HEK293 (cell line): ENCODE data around the gene HRG.

Experiments used
- CTCF ChIA-PET: fragments of 350-600 bp; formaldehyde crosslinking; extraction: SDS; loops from one replicate; lab custom pipeline; 2021; ENCODE audit warnings: antibody characterized with exemption; lab: Yijun Ruan, JAX
- POLR2A ChIA-PET: fragments of 300-600 bp; formaldehyde crosslinking; extraction: SDS; loops from one replicate; lab custom pipeline; 2020; ENCODE audit warnings: antibody characterized with exemption, inconsistent platforms; lab: Yijun Ruan, JAX
- H3K27ac ChIP-seq: fragments of 200-500 bp; sonication (Bioruptor generic); 2 replicates; pipeline ENCODE4 v1.5.1; 2014; ENCODE audit warnings: low read depth, low read length, control low read depth, inconsistent platforms; ENCODE audit errors: extremely low read depth
- H3K36me3 ChIP-seq, 2 experiments: fragments of 200-500 bp in 1 of 2; sonication (Bioruptor generic) in 1 of 2; 1 replicate in 1 of 2; 2 replicates in 1 of 2; pipeline ENCODE4 v1.5.1; 2014 to 2017; ENCODE audit warnings: inconsistent platforms in 2 of 2, low read length in 2 of 2; ENCODE audit not compliant: control insufficient read depth in 2 of 2, insufficient read depth in 1 of 2
- H3K4me1 ChIP-seq: fragments of 200-500 bp; sonication (Bioruptor generic); 2 replicates; pipeline ENCODE4 v1.5.1; 2014; ENCODE audit warnings: mild to moderate bottlenecking, low read length, inconsistent platforms; ENCODE audit not compliant: control insufficient read depth, insufficient read depth
- H3K4me3 ChIP-seq: 2 replicates; pipeline ENCODE4 v1.5.1; 2011; ENCODE audit warnings: low read depth, mild to moderate bottlenecking, control low read depth, low read length, moderate library complexity
- H3K9me3 ChIP-seq: fragments of 200-500 bp; sonication (Bioruptor generic); 2 replicates; pipeline ENCODE4 v1.5.1; 2014; ENCODE audit warnings: low read depth, low read length, inconsistent platforms; ENCODE audit not compliant: control insufficient read depth, insufficient read depth
- MYNN ChIP-seq: fragments of 450-650 bp; formaldehyde crosslinking; IDR thresholded peaks from 2 replicates; pipeline ENCODE4 v1.5.1; 2016; ENCODE audit warnings: missing biosample characterization, missing genetic modification characterization, borderline replicate concordance
- PRDM1 ChIP-seq: fragments of 450-650 bp; formaldehyde crosslinking; IDR thresholded peaks from 2 replicates; pipeline ENCODE4; 2016; ENCODE audit warnings: missing biosample characterization, missing genetic modification characterization
- PRDM4 ChIP-seq: fragments of 450-650 bp; formaldehyde crosslinking; IDR thresholded peaks from 2 replicates; pipeline ENCODE4 v1.5.1; 2017; ENCODE audit warnings: missing biosample characterization, missing genetic modification characterization
- SCRT1 ChIP-seq: fragments of 450-650 bp; formaldehyde crosslinking; IDR thresholded peaks from 2 replicates; pipeline ENCODE4 v1.5.1; 2016; ENCODE audit warnings: missing biosample characterization, missing genetic modification characterization, borderline replicate concordance
- YY1 ChIP-seq: fragments of 450-650 bp; formaldehyde crosslinking; IDR thresholded peaks from 2 replicates; pipeline ENCODE4 v1.5.1; 2018; ENCODE audit warnings: missing biosample characterization, missing genetic modification characterization
- ZBTB21 ChIP-seq: fragments of 450-650 bp; formaldehyde crosslinking; IDR thresholded peaks from 2 replicates; pipeline ENCODE4 v1.5.1; 2017; ENCODE audit warnings: missing biosample characterization, missing genetic modification characterization
- ZIC2 ChIP-seq: fragments of 450-650 bp; formaldehyde crosslinking; IDR thresholded peaks from 2 replicates; pipeline ENCODE4 v1.5.1; 2016; ENCODE audit warnings: missing biosample characterization, missing genetic modification characterization
- ZNF114 ChIP-seq: fragments of 450-650 bp; formaldehyde crosslinking; IDR thresholded peaks from 2 replicates; pipeline ENCODE4 v1.5.0; 2017; ENCODE audit warnings: missing biosample characterization, missing genetic modification characterization
- ZNF133 ChIP-seq: fragments of 450-650 bp; formaldehyde crosslinking; IDR thresholded peaks from 2 replicates; pipeline ENCODE4 v1.5.1; 2016; ENCODE audit warnings: missing biosample characterization, missing genetic modification characterization
- ZNF211 ChIP-seq: fragments of 450-650 bp; formaldehyde crosslinking; IDR thresholded peaks from 2 replicates; pipeline ENCODE4 v1.5.1; 2016; ENCODE audit warnings: low read depth, missing biosample characterization, missing genetic modification characterization
- ZNF248 ChIP-seq: fragments of 450-650 bp; formaldehyde crosslinking; IDR thresholded peaks from 2 replicates; pipeline ENCODE4 v1.5.1; 2017; ENCODE audit warnings: missing biosample characterization, missing genetic modification characterization
- ZNF280C ChIP-seq: fragments of 450-650 bp; formaldehyde crosslinking; IDR thresholded peaks from 2 replicates; pipeline ENCODE4 v1.5.1; 2016; ENCODE audit warnings: missing biosample characterization, missing genetic modification characterization
- ZNF529 ChIP-seq: fragments of 450-650 bp; formaldehyde crosslinking; IDR thresholded peaks from 2 replicates; pipeline ENCODE4 v1.5.1; 2017; ENCODE audit warnings: missing genetic modification characterization, missing biosample characterization; ENCODE audit not compliant: insufficient replicate concordance
- ZNF561 ChIP-seq: fragments of 450-650 bp; IDR thresholded peaks from 2 replicates; pipeline ENCODE4 v1.5.1; 2018; ENCODE audit warnings: missing biosample characterization, missing genetic modification characterization, borderline replicate concordance
- ZNF624 ChIP-seq: fragments of 450-650 bp; formaldehyde crosslinking; IDR thresholded peaks from 2 replicates; pipeline ENCODE4 v1.5.1; 2017; ENCODE audit warnings: missing biosample characterization, missing genetic modification characterization
- ZNF654 ChIP-seq: fragments of 450-650 bp; formaldehyde crosslinking; IDR thresholded peaks from 2 replicates; pipeline ENCODE4 v1.5.1; 2016; ENCODE audit warnings: low read depth, missing biosample characterization, missing genetic modification characterization
- ZNF660 ChIP-seq: fragments of 450-650 bp; IDR thresholded peaks from 2 replicates; pipeline ENCODE4 v1.5.1; 2018; ENCODE audit warnings: missing biosample characterization, mild to moderate bottlenecking, missing genetic modification characterization
- ZNF670 ChIP-seq: fragments of 450-650 bp; formaldehyde crosslinking; IDR thresholded peaks from 2 replicates; pipeline ENCODE4 v1.5.1; 2016; ENCODE audit warnings: missing biosample characterization, missing genetic modification characterization, low read depth
- ZNF792 ChIP-seq: fragments of 450-650 bp; formaldehyde crosslinking; IDR thresholded peaks from 2 replicates; pipeline ENCODE4 v1.5.1; 2016; ENCODE audit warnings: missing biosample characterization, missing genetic modification characterization
- TF ChIP-seq, protein P1 (sequence below): fragments of 450-650 bp; formaldehyde crosslinking; IDR thresholded peaks from 2 replicates; pipeline ENCODE4 v1.5.1; 2016; ENCODE audit warnings: missing biosample characterization, missing genetic modification characterization, low read depth

HRG gene

GRCh38 chr3:186618318-186618938, 47.4 kb upstream of the HRG start:
- Histone ChIP-seq H3K36me3 (no peaks in the 10 kb centered on the region), H3K4me1 (no peaks in the 10 kb centered on the region), H3K9me3 (no peaks in the 10 kb centered on the region), H3K27ac (no peak overlapping the region), H3K4me3 (no peak overlapping the region)
- ChIA-PET POLR2A (no interaction called here), CTCF (interaction anchor here (2.0 to 5.7 kb wide), 3 partner anchors 8 to 77 kb away, joined by 12 to 59 read pairs (median 13); no protein-coding TSS in a partner anchor)
- TF ChIP-seq ZNF561: no peak
- TF ChIP-seq ZBTB21 (tag by site-specific recombination): no peak
- TF ChIP-seq ZNF529 (tag by site-specific recombination): no peak
- no peak for TF ChIP-seq YY1 (tag by site-specific recombination)
- no peak for TF ChIP-seq PRDM4 (tag by site-specific recombination)
- no peak for TF ChIP-seq ZNF624 (tag by site-specific recombination)
- TF ChIP-seq ZNF670: no peak
- TF ChIP-seq ZNF114: no peak
- no peak for TF ChIP-seq ZIC2 (tag by site-specific recombination)
- TF ChIP-seq ZNF654 (tag by site-specific recombination): no peak
- TF ChIP-seq PRDM1 (tag by site-specific recombination): no peak
- no peak for TF ChIP-seq ZNF211 (tag by site-specific recombination)
- TF ChIP-seq MYNN (tag by site-specific recombination): no peak
- TF ChIP-seq ZNF660: no peak
- TF ChIP-seq ZNF280C (tag by site-specific recombination): no peak
- no peak for TF ChIP-seq SCRT1 (tag by site-specific recombination)
- TF ChIP-seq ZNF248 (tag by site-specific recombination): no peak
- TF ChIP-seq, protein P1, sequence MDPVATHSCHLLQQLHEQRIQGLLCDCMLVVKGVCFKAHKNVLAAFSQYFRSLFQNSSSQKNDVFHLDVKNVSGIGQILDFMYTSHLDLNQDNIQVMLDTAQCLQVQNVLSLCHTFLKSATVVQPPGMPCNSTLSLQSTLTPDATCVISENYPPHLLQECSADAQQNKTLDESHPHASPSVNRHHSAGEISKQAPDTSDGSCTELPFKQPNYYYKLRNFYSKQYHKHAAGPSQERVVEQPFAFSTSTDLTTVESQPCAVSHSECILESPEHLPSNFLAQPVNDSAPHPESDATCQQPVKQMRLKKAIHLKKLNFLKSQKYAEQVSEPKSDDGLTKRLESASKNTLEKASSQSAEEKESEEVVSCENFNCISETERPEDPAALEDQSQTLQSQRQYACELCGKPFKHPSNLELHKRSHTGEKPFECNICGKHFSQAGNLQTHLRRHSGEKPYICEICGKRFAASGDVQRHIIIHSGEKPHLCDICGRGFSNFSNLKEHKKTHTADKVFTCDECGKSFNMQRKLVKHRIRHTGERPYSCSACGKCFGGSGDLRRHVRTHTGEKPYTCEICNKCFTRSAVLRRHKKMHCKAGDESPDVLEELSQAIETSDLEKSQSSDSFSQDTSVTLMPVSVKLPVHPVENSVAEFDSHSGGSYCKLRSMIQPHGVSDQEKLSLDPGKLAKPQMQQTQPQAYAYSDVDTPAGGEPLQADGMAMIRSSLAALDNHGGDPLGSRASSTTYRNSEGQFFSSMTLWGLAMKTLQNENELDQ (tag by site-specific recombination): no peak
- no peak for TF ChIP-seq ZNF792 (tag by site-specific recombination)
- TF ChIP-seq ZNF133 (tag by site-specific recombination): no peak
